Limb (tissue), 2 donors: ENCODE measurements around the gene LARP4.
A peak's percentile ranks its signal among the peaks of the same experiment; 100 is the strongest.
"Not testable (repeated sequence)": the region's sequence is repeated elsewhere in the genome, so short reads cannot be mapped to it uniquely, and the experiment has no call there.

ENCODE experiments used
- DNase-seq, 2 donors: peaks; one replicate each; pipeline ENCODE4 v3.0.0-alpha.2; 2016; ENCODE audit errors: extremely low spot score in 2 of 2

Gene LARP4

DNA sequence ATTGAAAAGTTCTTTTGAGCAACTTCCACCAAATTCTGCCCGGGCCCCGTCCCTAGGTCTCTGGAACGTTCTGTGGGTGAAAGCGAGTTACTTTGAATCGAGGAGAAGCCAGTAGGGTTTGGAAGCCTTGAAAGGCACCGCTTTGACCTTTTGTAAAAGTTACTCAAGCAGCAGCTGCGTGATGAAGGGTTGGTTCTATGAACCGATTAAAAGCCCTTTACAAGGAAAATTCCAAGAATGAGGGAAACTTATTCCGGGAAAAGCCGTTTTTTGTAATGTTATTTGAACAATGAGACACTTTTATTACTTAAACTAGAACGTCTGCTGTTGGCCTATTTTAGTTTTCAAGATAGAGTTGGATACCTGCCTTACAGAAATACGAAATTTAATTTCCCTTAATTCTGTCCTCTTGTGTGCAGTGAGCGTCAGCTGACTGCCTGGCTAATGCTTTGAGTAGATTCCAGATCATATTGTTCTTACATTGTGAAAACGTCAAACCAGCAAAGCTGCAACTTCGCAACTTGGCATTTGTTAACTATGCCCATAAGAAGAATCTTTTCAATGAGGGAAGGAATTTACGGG, 906 bp downstream of the LARP4 start:
- peak in 1 of 2 donors; percentile 26 for DNase-seq

DNA sequence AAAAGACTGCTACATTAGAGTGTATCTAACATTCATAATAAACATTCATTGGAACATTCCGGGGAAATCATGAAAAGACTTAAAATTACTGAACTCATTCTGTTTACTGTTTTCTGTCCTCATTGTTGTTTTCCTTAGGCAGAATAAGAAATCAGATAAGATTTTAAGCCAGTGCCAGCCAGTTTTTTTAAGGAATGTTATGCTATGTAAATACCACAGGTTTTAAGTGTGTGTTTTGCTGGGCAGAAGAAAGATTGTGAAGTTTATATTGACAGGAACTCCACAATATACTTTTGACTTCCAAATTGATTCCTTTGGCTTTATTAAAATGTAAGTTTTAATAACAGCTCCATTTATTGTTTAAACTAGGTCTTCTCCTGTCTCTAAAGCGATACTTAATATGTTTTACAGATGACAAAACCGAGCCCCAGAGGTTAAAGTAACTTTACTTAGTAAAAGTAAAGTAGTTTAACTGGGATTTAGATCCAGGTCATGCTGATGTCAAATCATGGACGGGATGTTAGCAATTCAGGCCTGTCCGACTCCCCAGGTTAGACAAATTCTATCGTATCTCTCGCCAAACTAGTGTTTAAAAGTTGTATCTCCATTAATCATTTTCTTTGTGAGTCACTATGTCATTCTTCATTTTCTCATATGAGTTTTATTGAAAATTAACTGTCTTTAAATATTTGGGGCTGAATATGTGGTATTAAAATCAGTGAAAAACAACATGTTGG, 1.7 kb downstream of the LARP4 start:
- no peak for DNase-seq

DNA sequence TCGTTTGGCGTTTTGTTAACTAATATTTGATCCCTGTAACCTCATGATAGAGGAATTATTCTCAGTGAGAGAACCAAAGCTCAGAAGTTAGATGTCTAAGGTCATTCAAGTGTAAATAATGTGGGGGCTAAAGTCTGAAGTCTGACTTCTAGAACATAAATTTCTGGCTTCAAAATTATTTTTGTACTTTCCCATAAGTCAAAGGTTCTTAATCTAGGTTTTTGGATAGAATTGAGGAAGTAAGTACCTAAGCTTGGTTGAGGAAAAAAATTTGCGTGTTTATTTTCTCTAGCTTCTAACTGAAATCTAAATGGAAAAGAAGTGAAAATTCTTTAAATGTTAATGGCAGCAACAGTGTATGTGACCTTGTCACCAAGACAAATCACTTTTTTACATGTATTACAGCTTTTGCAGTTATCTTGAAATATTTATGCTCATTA, 2.3 kb downstream of the LARP4 start:
- DNase-seq: no peak

DNA sequence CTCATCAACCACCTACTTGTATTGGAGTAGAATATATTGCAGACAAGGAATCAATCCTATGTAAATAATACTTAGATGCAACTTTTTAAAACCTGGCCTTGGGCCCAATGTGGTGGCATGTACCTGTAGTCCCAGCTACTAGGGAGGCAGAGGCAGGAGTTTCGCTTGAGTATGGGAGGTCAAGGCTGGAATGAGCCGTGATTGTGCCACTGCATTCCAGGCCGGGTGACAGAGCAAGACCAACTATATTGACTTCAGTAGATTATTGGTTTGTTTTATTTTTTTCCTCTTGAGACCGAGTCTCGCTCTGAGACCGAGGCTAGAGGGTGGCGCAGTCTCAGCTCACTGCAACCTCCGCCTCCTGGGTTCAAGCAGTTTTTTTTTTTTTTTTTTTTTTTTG, 3.6 kb downstream of the LARP4 start:
- no peak for DNase-seq

DNA sequence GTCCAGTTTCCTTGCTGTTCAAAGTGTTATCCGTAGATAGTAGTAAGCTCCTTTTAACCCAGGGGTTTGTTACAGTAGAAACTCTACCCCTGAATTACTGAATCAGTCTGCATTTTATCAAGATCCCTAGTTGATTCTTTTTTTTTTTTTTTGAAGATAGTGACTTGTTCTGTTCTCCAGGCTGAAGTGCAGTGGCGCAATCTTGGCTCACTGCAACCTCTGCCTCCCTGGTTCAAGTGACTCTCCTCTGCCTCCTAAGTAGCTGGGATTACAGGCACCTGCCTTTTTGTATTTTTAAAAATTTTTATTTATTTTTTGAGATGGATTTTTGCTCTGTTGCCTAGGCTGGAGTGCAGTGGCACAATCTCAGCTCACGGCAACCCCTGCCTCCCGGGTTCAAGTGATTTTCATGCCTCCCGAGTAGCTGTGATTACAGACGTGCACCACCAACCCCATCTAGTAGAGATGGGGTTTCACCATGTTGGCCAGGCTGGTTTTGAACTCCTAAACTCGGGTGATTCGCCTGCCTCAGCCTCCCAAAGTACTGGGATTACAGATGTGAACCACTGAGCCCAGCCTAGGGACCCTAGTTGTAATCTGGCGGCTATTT, 10.5 kb downstream of the LARP4 start:
- DNase-seq: no peak

DNA sequence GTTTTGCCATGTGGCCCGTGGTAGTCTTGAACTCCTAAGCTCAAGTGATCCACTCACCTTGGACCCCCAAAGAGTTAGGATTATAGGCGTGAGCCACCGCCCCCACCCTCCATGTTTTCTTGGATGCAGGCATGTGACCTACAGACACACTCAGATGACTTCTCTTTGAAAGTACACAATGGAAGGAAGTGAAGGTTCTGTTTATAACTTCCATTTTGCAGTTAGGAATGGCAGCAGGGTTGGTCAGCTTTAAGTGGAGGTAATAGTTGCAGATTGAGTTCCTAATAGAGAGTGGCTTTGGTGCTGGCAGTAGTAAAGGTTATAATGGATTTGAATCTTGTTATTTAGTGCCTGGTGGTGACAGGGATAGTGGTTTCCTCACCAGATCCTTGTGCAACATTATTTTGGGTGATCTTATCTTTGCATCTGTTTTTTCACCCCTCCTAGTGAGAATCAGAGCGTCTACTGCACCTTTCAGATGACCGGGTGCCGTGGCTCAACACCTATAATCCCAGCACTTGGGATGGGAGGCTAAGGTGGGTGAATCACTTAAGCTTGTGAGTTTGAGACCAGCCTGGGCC, 15.3 kb downstream of the LARP4 start:
- DNase-seq: no peak

DNA sequence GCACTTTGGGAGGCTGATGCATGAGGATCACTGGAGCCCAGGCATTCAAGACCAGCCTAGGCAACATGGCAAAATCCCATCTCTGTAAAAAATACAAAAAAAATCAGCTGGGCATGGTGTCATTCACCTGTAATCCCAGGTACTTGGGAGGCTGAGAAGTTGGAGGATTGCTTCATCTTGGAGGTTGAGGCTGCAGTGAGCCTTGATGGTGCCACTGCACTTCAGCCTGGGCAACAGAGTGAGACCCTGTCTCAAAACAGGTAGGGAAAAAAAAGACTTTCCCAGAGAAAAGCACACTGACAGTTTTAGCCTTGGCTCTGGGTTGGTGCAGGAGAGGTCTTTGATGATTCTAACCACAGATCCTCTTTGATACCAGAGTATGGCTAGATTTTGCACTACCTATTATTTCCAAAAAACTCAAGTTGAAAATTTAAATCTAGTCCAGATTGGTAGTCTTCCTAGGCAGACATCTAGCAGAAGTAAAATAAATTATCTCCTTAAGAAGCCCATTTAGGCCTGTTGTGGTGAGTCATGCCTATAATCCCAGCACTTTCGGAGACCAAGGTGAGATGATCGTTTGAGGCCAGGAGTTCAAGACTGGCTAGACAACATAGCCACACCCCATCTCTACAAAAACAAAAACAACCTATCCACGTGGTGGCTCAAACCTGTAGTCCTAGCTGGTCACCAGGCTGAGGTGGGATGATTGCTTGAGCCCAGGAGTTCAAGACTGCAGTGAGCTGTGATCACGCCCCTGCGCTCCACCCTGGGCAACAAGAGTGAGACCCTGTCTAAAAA, 18.6 kb downstream of the LARP4 start:
- no peak for DNase-seq

DNA sequence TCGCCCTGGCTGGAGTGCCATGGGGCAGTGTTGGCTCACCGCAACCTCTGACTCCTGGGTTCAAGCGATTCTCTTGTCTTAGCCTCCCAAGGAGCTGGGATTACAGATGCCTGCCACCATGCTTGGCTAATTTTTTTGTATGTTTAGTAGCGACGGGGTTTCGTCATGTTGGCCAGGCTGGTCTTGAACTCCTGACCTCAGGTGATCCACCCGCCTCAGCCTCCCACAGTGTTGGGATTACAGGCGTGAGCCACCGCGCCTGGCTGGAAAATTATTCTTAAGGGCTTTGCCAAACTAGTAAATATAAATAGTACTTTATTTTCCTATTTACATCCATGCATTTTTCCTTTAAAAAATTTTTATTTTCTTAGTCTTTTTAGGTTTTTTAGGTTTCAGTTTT, 22.2 kb downstream of the LARP4 start:
- DNase-seq: not testable (repeated sequence)

DNA sequence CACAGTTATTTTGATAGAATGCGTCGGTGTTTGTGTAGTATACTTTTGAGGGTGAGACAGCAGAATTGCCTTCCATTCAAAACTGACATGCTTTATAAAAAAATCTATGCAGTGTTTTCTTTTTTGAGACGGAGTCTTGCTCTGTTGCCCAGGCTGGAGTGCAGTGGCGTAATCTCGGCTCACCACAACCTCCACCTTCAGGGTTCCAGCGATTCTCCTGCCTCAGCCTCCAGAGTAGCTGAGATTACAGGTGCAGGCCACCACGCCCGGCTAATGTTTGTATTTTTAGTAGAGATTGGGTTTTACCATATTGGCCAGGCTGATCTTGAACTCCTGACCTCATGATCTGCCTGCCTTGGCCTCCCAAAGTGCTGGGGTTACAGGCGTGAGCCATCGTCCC, 22.7 kb downstream of the LARP4 start:
- DNase-seq: not testable (repeated sequence)

DNA sequence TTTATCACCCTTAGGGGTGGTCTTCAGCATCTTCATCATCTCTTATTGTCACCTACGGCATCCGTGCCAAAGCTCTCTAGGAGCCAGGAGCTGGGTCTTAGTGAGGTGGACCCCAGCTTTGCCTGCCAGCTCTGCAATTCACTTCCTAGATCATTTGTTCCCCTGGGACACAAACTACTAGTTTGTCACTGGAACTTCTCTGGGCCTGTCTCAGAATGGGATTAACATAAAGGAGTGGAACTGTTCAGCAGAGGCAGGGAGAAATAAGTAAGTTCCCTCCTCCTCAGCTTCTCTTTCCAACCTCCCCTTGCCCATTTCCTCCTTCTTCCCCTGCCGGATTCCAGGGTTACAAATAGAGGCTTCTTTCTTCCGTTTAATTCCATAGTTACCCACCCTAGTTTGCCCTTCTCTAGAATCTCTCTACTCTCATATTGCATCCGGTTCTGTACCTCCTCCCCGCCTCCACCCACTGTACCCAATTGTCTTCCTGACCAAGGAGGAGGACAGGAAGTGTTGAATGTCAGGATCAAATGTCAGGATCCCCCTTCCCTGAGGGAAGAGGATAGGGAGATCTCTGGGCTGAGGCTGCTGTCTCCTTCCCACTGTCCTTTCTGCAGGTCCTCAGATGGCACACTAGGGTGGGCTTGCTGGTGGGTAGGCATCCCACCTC, 25.0 kb downstream of the LARP4 start:
- no peak for DNase-seq

DNA sequence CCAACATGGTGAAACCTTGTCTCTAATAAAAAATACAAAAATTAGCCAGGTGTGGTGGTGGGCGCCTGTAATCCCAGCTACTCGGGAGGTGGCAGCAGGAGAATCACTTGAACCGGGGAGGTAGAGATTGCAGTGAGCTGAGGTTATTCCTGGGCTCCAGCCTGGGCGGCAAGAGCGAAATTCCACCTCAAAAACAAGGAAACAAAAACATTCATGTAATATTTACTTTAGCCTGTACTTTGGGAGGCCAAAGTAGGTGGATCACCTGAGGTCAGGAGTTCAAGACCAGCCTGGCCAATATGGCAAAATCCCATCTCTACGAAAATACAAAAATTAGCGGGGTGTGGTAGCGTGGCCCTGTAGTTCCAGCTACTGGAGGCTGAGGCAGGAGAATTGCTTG, 31.0 kb downstream of the LARP4 start:
- DNase-seq: not testable (repeated sequence)

DNA sequence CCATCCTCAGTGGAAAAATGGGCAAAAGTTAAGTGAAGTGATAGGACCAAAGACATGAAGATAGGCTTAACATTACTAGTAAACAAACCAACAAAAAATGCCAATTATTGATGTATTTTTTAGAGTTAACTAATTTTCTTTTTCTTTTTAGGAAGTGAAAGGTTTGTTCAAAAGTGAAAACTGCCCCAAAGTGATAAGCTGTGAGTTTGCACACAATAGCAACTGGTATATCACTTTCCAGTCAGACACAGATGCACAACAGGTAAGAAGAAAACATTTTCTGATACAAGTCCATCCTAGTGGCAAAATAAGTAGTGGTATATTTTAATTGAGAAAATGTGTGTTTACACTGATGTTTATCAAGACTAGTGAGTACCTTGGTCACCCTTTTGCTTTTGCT, 39.6 kb downstream of the LARP4 start:
- DNase-seq: no peak

DNA sequence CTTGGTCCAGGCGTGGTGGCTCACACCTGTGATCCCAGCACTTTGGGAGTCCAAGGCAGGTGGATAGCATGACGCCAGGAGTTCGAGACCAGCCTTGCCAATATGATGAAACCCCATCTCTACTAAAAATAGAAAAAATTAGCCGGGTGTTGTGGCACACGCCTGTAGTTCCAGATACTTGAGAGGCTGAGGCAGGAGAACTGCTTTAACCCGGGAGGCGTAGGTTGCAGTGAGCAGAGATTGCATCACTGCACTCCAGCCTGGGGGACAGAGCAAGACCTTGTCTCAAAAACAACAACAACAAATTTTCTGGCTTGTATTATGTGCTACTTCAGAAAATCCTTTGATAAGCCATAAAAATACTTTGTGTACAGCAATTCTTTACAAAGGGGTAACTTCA, 41.1 kb downstream of the LARP4 start:
- DNase-seq: no peak

DNA sequence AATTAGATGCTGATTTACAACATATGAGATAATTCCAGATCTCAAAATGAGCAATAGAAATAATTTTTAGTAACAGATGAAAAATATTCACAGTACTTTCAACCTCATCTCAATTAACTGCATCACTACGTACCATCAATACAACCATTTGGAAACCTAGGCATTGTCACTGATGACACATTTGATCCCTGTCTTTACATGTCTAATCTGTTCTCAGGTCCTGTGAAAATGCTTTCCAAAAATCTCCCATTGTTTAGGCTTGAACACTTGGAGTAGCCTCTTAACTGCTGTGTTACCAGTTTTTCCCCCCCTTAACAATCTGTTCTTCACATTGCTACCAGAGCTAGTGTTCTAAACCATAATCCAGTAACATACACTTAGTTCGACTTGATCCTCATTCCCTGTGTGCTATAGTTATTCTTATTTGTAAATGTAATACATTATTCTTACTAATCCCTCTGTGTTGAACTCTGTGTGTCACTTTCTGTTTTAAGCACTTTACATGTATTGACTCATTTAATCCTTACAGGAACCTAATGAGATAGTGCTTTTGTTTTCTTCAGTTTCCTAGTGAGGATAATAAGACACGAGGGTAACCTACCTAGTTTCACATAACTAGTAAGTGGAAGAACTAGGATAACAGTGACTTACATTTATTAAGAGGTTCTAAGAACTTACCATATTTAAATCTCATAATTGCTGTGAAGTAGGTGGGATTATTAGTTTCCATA, 41.7 kb downstream of the LARP4 start:
- no peak for DNase-seq

DNA sequence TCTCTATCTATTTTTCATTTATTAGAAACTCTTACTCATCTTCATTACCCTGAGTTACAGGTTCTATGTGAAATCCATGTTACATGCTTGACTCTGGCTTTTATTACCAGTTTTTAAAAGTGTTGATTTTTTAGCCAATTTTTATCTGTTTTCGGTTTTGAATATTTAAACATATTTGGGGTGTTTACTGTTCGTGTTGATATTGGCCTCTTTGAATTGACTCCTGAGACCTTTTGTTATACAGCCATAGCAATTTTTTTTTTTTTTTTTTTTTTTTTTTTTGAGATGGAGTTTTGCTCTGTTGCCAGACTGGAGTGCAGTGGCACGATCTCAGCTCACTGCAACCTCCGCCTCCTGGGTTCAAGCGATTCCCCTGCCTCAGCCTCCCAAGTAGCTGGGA, 49.0 kb downstream of the LARP4 start:
- not testable (repeated sequence) for DNase-seq

DNA sequence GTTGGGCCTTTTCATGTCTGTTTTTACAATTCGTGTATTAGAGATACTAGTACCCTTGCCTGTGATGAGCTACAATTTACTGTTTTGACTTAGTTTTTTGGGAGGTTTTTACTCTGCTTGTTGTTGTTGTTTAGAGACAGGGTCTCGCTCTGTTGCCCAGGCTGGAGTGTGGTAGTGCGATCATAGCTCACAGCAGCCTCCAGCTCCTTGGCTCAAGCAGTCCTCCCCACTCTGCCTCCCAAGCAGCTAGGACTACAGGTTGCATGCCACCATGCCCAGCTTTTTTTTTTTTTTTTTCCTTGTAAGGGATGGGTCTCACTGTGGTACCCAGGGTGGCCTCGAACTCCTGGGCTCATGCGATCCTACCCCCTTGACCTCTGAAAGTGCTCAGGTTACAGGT, 52.1 kb downstream of the LARP4 start:
- no peak for DNase-seq

DNA sequence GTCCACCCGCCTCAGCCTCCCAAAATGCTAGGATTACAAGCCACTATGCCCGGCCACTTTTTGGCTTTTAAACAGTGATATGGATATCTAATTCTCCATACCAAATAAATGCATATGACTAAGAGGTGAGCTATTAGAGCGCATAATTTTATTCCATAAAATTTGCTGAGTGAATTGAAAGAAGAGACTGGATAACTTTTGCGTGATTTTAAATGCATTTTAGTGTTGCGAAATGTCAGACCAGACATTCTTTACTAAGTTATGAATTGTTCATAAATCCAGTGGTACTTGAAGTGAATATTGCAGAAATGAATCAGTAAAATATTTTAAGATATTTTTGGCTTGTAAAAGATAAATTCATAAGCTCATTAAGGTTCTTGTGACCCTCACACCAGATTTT, 53.2 kb downstream of the LARP4 start:
- no peak for DNase-seq

DNA sequence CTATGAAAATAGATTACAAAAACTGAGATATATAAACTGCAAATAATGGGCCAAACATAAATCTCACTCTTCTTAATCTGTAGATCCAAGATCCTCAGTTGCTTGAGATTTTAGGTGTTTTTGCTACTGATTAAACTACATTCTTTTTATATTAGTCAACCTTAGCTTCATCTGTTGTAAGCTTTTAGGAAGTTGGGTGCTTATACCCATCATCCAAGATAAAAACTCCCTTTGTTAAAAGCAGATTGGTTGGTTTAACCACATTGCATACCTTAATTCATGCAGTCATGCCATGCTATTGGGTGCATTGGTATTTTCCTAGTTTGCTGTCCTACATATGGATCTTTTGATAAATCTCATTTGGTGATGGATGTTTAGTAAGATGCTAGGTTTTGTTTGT, 57.9 kb downstream of the LARP4 start:
- DNase-seq: no peak

DNA sequence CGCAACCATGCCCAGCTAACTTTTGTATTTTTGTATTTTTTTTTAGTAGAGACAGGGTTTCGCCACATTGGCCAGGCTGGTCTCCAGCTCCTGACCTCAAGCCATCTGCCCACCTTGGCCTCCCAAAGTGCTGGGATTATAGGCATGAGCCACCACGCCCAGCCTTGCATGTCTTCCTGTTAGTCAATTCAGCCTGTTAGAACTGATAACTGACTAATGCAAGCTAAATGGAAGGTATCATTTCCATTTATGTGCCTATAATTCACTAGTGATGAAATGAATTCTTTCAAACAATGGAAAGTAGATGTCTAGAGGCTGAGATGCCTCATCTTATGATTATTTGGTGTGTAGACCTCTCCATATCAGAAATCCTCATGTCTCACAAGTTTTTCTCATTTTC, 66.8 kb downstream of the LARP4 start:
- DNase-seq: no peak

DNA sequence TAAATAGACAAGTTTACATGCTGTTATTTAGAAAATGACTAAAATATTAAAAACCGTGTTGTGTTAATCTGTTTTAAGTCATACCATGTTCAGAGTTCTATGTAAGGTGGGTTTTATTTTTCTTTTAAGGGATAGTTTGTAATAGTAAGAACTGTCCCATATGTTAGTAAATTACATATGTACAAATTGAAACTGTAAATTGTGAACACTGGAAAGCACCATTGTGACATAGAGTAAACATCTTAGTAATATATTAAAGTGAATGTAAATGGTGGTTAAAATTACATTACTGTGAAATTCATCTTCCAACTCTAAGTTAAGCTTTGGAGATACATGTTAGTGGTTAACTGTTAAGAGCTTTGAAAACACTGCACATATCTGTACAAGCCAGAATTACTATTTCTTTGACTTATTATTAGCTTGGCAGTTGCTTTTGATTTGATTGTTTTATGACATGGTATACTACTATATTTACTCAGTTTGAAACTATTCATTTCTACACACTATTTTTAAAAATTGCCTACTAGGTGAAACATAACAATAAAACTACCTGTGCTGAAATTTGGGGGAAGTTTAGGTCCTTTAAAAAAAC, 76.7 kb downstream of the LARP4 start:
- no peak for DNase-seq
